Stimulated activated CD4-positive, alpha-beta T cell treated with anti-CD3 and anti-CD28 coated beads, Interleukin-12 subunit alpha, Interleukin-12 subunit beta, amount 100 ng/mL, for 48 hours (primary cell): ENCODE results near the gene MACROD1.
"Not testable (repeated sequence)": the region's sequence is repeated elsewhere in the genome, so short reads cannot be mapped to it uniquely, and the experiment has no call there.

Source experiments
- DNase-seq, 3 donors: peaks; one replicate each; pipeline ENCODE4 v3.0.0-alpha.2; 2020; ENCODE audit warnings: low read depth in 2 of 3, low spot score in 1 of 3

MACROD1 gene

DNA sequence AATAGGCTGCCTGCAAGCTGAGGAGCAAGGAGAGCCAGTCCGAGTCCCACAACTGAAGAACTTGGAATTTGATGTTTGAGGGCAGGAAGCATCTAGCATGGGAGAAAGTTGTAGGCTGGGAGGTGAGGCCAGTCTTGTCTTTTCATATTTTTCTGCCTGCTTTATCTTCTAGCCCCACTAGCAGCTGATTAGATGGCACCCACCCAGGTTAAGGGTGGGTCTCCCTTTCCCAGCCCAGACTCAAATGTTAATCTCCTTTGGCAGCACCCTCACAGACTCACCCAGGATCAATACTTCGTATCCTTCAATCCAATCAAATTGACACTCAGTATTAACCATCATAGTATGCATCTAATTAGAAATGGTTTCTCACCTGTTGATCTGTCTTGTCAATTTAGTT is 196.5 kb downstream of the MACROD1 start:
- DNase-seq = no peak

DNA sequence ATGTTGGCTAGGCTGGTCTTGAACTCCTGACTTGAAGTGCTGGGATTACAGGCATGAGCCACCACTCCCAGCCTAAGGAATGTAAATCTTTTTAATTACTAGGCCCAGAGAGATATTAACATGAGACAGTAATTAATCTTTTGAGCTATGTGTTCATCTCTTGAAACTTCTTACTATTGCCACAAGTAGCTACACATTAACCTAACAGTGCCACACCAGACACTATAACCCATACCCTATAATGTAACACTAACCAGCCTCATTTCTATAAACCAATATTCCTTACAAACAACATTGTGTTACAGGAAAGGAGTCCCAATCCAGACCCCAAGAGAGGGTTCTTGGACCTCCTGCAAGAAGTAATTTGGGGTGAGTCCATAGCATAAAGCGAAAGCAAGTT is 199.5 kb downstream of the MACROD1 start:
- no peak for DNase-seq

DNA sequence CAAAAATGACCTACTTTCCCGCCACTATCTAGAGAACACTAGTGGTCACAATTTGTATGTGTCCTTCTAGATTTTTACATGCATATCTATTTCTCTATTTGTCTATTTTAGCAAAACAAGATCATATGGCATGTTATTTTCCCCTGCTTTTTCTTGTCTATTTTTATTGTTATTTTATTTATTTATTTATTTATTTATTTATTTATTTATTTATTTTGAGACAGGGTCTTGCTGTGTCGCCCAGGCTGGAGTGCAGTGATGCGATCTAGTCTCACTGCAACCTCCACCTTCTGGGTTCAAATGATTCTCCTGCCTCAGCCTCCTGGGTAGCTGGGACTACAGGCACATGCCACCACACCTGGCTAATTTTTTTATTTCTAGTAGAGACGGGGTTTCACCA is 202.0 kb downstream of the MACROD1 start:
- not testable (repeated sequence) for DNase-seq

DNA sequence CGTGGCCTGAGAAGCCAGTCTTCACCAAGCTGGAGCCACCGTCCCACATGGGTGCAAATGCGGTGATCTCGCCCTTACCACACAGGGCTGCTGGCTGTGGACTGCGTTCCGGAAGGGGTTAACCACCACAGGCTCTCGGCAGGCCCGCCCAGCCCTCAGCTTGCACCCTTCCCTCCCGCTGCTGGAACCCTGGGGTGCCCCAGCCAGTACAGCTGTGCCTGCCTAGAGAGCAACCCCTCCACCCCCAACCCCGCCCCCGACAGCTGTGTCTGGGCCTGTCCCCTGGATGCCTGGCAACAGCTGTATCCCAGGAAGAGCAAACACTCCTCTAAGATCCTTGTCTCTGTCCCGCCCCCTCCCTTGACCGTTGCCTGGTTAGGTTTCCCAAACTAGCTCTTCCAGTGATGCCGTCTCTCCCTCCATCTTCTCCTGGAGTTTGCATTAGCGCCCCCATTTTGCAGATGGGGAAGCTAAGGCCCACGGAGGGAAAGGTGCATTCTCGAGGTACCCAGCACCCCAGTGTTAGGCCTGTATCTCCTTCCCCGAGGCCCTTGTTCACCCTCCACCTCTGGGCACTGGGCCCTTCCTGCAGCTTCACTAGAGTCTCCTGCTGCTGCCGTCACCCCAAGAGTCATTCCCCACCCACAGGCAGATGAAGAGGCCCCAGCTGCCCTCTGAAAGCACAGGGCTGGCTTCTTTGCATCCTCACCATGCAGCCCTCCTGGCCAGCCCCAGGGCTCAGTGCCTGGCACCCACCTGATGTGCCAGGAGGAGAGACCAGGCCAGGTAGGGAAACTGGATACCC is 204.1 kb downstream of the MACROD1 start:
- DNase-seq = no peak

DNA sequence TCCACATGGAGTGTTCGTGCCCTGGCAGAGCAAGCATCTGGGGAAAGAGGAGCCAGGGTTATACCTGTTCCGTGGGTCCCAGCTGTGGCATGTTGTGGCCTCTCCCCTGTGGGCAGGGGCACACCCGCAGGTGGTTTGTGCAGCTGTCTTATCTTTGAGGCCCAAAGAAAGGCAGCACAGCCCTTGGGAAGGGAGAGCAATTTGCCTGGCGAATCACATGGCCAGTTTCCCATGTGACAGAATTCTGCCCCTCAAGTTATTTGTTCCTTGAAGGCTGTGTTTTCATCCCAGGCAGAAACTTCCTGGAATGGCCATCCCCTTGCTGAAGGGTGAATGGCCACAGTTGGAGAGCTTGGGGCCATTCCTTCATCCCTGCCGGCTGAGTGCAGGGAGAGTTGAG is 207.9 kb downstream of the MACROD1 start:
- DNase-seq = no peak

DNA sequence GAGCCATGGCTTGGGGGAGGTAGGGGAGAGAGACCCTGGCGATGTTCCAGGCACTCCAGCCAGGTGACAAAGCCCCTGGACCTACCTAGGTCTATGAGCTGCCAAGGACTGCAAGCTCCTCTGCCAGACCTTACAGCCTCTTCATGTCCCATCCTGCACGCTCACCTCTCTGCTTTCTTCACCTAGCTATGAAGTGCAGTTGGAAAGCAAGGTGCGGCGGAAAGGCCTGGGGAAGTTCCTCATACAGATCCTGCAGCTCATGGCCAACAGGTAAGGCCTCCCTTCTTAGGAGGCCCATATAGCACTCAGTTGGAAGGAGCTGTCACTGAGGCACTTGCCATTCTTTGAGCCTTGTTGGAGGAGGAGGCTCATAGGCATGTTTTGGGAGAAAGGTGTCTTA is 213.3 kb downstream of the MACROD1 start:
- no peak for DNase-seq

DNA sequence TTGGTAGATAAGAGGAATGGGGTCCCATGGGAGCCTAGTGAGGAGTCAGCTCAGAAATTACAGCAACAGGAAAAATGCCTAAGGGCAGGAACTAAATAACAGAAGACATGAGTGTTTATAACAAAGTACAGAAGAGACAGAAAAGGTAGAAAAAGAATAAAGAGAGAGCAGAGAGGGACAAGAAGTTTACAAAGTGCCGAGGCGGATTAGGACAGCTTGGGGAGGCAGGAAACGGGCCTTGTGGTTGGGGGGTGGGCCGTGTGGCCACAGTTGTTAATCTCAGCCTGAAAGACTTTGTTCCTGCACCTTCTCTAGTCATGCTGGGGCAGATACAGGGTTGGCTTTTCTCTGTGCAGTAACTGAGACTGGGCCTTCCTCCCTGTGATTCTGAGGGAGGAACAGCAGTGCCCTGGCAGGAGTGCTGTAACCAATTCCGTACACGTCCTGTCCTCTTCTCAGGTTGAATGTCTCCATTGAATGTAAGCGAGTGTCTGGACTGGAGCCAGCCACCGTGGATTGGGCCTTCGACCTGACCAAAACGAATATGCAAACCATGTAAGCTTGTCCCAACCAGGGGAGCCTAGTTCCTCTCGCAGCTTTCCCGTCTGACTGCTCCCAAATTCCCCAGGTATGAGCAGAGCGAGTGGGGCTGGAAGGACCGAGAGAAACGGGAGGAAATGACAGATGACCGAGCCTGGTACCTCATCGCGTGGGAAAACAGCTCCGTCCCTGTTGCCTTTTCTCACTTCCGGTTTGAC is 214.0 kb downstream of the MACROD1 start:
- no peak for DNase-seq
